ENCODE measurements around the gene XKR7. TPM values are rescaled to one million over a fixed set of nuclear protein-coding genes. Genes with fewer than 3 reads are reported as not detected.
A peak's percentile ranks its signal among the peaks of the same experiment; 100 is the strongest.

XKR7 gene
- total RNA-seq, 1 experiment from 2014 or later, result not detected

DNA sequence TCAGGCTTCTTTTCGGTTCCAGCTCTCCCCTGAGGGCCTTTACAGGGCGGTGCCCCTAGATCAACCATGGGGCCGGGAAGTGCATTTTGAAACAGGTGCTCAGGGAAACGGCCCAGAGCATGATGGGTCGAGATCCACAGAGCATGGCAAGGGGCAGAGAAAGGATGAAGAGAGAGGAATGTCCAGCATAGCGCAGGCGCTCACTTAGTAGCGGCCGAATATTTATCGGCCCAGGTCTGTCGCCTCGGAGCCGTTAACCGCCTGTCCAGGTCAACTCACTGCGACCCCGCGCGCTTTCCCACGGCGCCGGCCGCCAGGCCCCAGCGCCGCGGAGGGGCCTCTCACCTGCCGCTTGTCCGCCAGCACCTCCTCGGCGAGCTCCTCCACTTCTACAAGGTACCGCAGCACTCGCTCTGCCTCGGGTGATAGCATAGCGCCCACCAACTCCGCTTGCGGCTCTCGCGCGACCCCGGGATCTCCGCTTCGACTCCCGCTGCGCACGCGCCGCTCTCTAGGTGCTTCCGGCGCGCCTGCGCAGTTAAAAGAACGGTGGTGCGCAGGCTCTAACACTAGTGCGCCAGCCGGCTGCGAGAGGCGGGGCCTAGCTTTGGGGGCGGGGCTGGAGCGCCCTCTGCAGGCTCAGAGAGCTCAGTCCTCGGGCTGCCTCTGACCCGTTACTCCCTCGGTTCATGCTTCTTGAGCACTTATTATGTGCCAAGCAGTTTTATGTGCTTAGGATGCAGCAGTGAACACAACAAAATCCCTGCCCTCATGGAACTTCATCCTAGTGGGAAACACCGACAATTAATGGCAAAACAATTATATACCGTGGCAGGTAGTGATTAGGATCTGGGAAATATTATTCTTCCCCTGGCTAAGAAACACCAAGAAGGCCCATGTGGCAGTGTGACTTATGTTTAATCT, 16.2 kb upstream of the XKR7 start, which contains the start of gene PDRG1:
TSS of gene PDRG1 (minus strand) at position 517 of the 924 bp plus-strand sequence. CDS start at position 432, 85 bp downstream.
- Histone ChIP-seq H3K79me2 (ENCODE audit: low read length) (peaks cover 24% of the 10 kb centered on the region), H3K4me2 (ENCODE audit: low read length) (peak within 1 kb of the TSS; percentile 96), H3K36me3 (ENCODE audit: low read depth, low read length) (peaks cover 24% of the 10 kb centered on the region), H3K9me3 (ENCODE audit: low read length) (no peaks in the 10 kb centered on the region), H3K4me3 (ENCODE audit: low read length) (peak within 1 kb of the TSS; percentile 98), H3K4me1 (ENCODE audit: insufficient read depth, low read length) (peaks cover 9% of the 10 kb centered on the region), H4K20me1 (ENCODE audit: low read length) (peaks cover 9% of the 10 kb centered on the region; the same call in 1 of the 2 replicates), H3F3A (ENCODE audit: low read length, unreplicated experiment) (no peaks in the 10 kb centered on the region), H3K27me3 (ENCODE audit: low read length) (peaks cover 13% of the 10 kb centered on the region), H3K27ac (ENCODE audit: low read length) (no peak within 1 kb of the TSS), H3K9me2 (replicated peaks; ENCODE audit: low read length) (no peaks in the 10 kb centered on the region), H2AFZ (ENCODE audit: low read length) (peak within 1 kb of the TSS; percentile 94), H3K9ac (ENCODE audit: low read length) (peak within 1 kb of the TSS; percentile 95)
- DNase-seq (peak; percentile 97), ATAC-seq (peak; percentile 99)
- ChIA-PET POLR2A (ENCODE audit: unreplicated experiment) (interaction anchor here (0.6 kb wide), 1 partner anchor 165 kb away, joined by 4 read pairs; no protein-coding TSS in a partner anchor), CTCF (interaction anchor here (0.5 to 1.3 kb wide), 5 partner anchors 31 to 142 kb away, joined by 3 to 23 read pairs (median 4); no protein-coding TSS in a partner anchor)
- intact Hi-C loops (cut with micrococcal nuclease), result loop anchor here (1.0 to 5.0 kb wide), 4 partner anchors 73 to 128 kb away; no protein-coding TSS in a partner anchor
- BruUV-seq (replicated peaks), result TSS peak; percentile 52
- TF ChIP-seq EZH2phosphoT487 (IDR thresholded peaks at IDR 0.05; ENCODE audit: borderline replicate concordance, low read length) (no peak), CTCF (conservative IDR thresholded peaks at IDR 0.05; ENCODE audit: low read depth, low read length) (peak; percentile 93), EZH2 (IDR thresholded peaks at IDR 0.05; ENCODE audit: low read length, unreplicated experiment) (no peak)

GRCh38 chr20:31953556-31954148, 14.3 kb upstream of the XKR7 start:
- TF ChIP-seq CTCF (conservative IDR thresholded peaks at IDR 0.05; ENCODE audit: low read depth, low read length) (no peak), EZH2 (IDR thresholded peaks at IDR 0.05; ENCODE audit: low read length, unreplicated experiment) (no peak), EZH2phosphoT487 (IDR thresholded peaks at IDR 0.05; ENCODE audit: borderline replicate concordance, low read length) (no peak)
- CTCF ChIA-PET, result no interaction called here

More at GRCh38 chr20:31953556-31954148, 14.3 kb upstream of the XKR7 start:
- Histone ChIP-seq H3K4me1 (ENCODE audit: insufficient read depth, low read length) (peaks cover 9% of the 10 kb centered on the region), H3K79me2 (ENCODE audit: low read length) (peaks cover 24% of the 10 kb centered on the region), H3K4me3 (ENCODE audit: low read length) (no peak overlapping the region), H3F3A (ENCODE audit: low read length, unreplicated experiment) (no peaks in the 10 kb centered on the region), H4K20me1 (ENCODE audit: low read length) (peaks cover 9% of the 10 kb centered on the region; the same call in 1 of the 2 replicates), H3K9me3 (ENCODE audit: low read length) (no peaks in the 10 kb centered on the region), H3K36me3 (ENCODE audit: low read depth, low read length) (peaks cover 8% of the 10 kb centered on the region), H3K9me2 (replicated peaks; ENCODE audit: low read length) (no peaks in the 10 kb centered on the region), H2AFZ (ENCODE audit: low read length) (no peak overlapping the region), H3K27me3 (ENCODE audit: low read length) (peaks cover 28% of the 10 kb centered on the region), H3K4me2 (ENCODE audit: low read length) (no peak overlapping the region), H3K9ac (ENCODE audit: low read length) (no peak overlapping the region), H3K27ac (ENCODE audit: low read length) (no peak overlapping the region)
- POLR2A ChIA-PET (ENCODE audit: unreplicated experiment), result no interaction called here
- ATAC-seq (no peak), DNase-seq (no peak)
- intact Hi-C loops (cut with micrococcal nuclease), result loop anchor here (2.0 to 5.0 kb wide), 2 partner anchors 75 to 79 kb away; no protein-coding TSS in a partner anchor
- BruUV-seq (replicated peaks), result no TSS peak

All from PC-3 (cell line).